ENCODE measurements around the gene GABPB1.
"Not testable (repeated sequence)": the region's sequence is repeated elsewhere in the genome, so short reads cannot be mapped to it uniquely, and the experiment has no call there.

Gene GABPB1

GRCh38 chr15:50354838-50355618 is at the start of gene GABPB1:
GABPB1 (minus strand) TSS chr15:50355198; CDS start chr15:50309798, 45,400 bp downstream.
- peak; percentile 84 for DNase-seq (ENCODE audit: extremely low read depth, low read depth)
- TF ChIP-seq, protein P1, sequence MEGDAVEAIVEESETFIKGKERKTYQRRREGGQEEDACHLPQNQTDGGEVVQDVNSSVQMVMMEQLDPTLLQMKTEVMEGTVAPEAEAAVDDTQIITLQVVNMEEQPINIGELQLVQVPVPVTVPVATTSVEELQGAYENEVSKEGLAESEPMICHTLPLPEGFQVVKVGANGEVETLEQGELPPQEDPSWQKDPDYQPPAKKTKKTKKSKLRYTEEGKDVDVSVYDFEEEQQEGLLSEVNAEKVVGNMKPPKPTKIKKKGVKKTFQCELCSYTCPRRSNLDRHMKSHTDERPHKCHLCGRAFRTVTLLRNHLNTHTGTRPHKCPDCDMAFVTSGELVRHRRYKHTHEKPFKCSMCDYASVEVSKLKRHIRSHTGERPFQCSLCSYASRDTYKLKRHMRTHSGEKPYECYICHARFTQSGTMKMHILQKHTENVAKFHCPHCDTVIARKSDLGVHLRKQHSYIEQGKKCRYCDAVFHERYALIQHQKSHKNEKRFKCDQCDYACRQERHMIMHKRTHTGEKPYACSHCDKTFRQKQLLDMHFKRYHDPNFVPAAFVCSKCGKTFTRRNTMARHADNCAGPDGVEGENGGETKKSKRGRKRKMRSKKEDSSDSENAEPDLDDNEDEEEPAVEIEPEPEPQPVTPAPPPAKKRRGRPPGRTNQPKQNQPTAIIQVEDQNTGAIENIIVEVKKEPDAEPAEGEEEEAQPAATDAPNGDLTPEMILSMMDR (IDR thresholded peaks at IDR 0.05; ENCODE audit: low read depth, low read length, missing control alignments) = no peak
- H3K4me3 ChIP-seq (replicated peaks; ENCODE audit: low read depth, low read length) = peak within 1 kb of the TSS; percentile 61

DNA sequence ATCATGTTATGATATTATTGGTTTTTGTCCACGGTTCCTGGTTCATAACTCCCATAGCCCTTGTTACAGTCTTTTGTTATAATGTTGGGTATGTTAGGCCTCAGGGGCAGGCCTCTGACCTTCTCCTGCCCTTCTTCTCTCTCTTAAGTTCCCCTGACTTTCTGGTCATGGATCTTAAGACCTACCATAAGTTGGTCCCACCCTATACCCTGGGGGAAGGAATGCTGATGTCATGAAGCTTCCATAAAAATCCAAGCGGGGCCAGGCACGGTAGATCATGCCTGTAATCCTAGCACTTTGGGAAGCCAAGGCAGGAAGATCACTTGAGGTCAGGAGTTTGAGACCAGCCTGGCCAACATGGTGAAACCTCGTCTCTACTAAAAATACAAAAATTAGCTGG is 36.6 kb upstream of the GABPB1 start:
- DNase-seq (ENCODE audit: extremely low read depth, low read depth); H3K4me3 ChIP-seq (replicated peaks; ENCODE audit: low read depth, low read length): not testable (repeated sequence)

DNA sequence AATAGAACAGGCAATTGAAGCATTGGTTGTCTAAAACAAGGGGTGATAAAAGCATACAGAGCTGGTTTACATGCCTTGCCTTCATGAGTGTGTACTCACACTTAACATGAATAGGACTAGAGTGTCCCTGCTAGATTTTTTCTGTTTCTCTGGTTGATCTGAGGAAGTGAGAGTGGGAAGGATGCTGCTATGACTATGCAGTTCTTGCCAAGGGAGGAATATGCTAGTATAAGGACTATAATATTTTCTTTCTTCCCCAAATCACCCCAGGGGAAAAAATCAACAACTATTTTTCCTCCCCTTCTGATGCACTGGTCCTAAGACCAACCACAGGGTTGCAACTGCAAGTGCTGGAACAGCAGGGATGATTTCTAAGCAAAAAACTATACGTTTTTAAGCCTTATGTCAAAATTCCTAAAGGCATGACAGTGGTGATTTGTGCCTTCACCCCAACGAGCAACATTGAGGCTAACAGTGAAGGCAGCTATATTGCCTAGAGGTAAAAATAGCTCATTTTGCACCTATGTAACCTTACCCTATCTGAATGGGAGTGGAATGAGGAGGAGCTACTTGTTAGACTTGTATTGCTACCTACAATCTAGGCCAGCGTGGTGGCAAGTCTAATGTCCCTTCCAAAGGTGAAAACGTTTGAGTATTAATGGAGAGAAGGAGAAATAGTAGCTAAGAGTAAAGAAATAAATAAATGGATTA is 35.7 kb upstream of the GABPB1 start:
- no peak for DNase-seq (ENCODE audit: extremely low read depth, low read depth)
- TF ChIP-seq, protein P1 (IDR thresholded peaks at IDR 0.05; ENCODE audit: low read depth, low read length, missing control alignments) = no peak
- no peak overlapping the region for H3K4me3 ChIP-seq (replicated peaks; ENCODE audit: low read depth, low read length)

DNA sequence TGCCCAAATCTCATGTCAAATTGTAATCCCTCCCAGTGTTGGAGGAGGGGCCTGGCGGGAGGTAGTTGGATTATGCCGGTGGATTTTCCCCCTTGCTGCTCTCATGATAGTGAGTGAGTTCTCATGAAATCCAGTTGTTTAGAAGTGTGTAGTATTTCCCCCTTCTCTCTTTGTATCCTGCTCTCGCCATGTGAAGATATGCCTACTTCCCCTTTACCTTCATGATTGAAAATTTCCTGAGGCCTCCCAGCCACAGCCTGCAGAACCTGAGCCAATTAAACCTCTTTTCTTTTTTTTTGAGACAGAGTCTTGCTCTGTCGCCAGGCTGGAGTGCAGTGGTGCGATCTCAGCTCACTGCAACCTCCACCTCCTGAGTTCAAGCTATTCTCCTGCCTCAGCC is 27.4 kb upstream of the GABPB1 start:
- not testable (repeated sequence) for H3K4me3 ChIP-seq (replicated peaks; ENCODE audit: low read depth, low read length); DNase-seq (ENCODE audit: extremely low read depth, low read depth)

- H3K4me3 ChIP-seq (replicated peaks; ENCODE audit: low read depth, low read length) = no peak overlapping the region
- no peak for DNase-seq (ENCODE audit: extremely low read depth, low read depth)
- TF ChIP-seq, protein P1 (IDR thresholded peaks at IDR 0.05; ENCODE audit: low read depth, low read length, missing control alignments) = no peak
Observed at GRCh38 chr15:50381438-50381837, 26.4 kb upstream of the GABPB1 start.

DNA sequence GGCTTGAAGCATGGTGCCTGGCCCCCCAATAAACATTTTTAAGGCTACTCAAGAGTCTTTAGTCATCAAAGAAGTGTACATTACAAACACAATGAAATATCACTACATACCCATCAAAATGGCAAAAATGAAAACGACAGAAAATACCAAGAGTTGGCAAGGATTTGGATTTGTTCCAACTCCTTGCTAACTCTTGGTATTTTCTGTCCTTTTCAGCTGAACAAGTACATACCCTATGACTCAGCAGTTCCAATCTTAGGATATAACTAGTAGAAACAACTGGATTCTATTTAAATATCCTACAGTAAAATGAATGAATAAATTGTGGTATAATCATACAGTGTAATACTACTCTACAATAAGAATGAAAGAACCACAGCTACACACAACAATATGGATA is 25.1 kb upstream of the GABPB1 start:
- TF ChIP-seq, protein P1 (IDR thresholded peaks at IDR 0.05; ENCODE audit: low read depth, low read length, missing control alignments) = no peak
- no peak overlapping the region for H3K4me3 ChIP-seq (replicated peaks; ENCODE audit: low read depth, low read length)
- no peak for DNase-seq (ENCODE audit: extremely low read depth, low read depth)

GRCh38 chr15:50379413-50379812 is 24.4 kb upstream of the GABPB1 start:
- not testable (repeated sequence) for H3K4me3 ChIP-seq (replicated peaks; ENCODE audit: low read depth, low read length); DNase-seq (ENCODE audit: extremely low read depth, low read depth)

DNA sequence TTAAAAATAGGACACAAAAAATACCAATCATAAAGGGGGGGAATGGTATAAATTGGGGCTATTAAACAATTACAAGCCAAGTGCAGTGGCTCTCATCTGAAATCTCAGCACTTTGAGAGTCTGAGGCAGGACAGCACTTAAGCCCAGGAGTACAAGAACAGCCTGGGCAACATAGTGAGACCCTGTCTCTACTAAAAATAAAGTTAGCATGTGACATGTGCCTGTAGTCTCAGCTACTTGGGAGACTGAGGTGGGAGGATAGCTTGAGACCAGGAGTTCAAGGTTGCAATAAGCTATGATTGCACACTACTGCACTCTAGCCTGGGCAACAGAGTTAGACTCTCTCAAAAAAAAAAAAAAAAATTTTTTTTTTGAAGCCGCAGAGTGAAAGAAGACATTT is 23.8 kb upstream of the GABPB1 start:
- TF ChIP-seq, protein P1 (IDR thresholded peaks at IDR 0.05; ENCODE audit: low read depth, low read length, missing control alignments) = no peak
- no peak for DNase-seq (ENCODE audit: extremely low read depth, low read depth)
- H3K4me3 ChIP-seq (replicated peaks; ENCODE audit: low read depth, low read length) = no peak overlapping the region

All from HFF-Myc (cell line).